Stimulated activated CD8-positive, alpha-beta memory T cell treated with anti-CD3 and anti-CD28 coated beads, Interleukin-7, amount 100 ng/mL, for 24 hours (primary cell): ENCODE measurements around the gene FAIM2.
"Not testable (repeated sequence)": the region's sequence is repeated elsewhere in the genome, so short reads cannot be mapped to it uniquely, and the experiment has no call there.

Source experiments
- DNase-seq: peaks from one replicate; pipeline ENCODE4 v3.0.0-alpha.2; 2020; ENCODE audit warnings: low read depth

Gene FAIM2

GRCh38 chr12:49877066-49877465 lies 26.6 kb downstream of the FAIM2 start:
- DNase-seq, result no peak

- DNase-seq, result no peak
Observed at GRCh38 chr12:49876070-49876469, 27.6 kb downstream of the FAIM2 start.

GRCh38 chr12:49875115-49875720 lies 28.5 kb downstream of the FAIM2 start:
- DNase-seq, result no peak

- no peak for DNase-seq
Observed at GRCh38 chr12:49874142-49874897, 29.4 kb downstream of the FAIM2 start.

GRCh38 chr12:49873361-49873934 lies 30.3 kb downstream of the FAIM2 start:
- DNase-seq, result no peak

- DNase-seq, result no peak
Observed at GRCh38 chr12:49872781-49873181, 30.9 kb downstream of the FAIM2 start.

- no peak for DNase-seq
Observed at GRCh38 chr12:49872381-49872780, 31.3 kb downstream of the FAIM2 start.

- not testable (repeated sequence) for DNase-seq
Observed at GRCh38 chr12:49871811-49872251, 31.9 kb downstream of the FAIM2 start.

GRCh38 chr12:49871263-49871561 lies 32.5 kb downstream of the FAIM2 start:
- DNase-seq, result no peak

- no peak for DNase-seq
Observed at GRCh38 chr12:49870501-49871262, 33.0 kb downstream of the FAIM2 start.

- DNase-seq, result no peak
Observed at GRCh38 chr12:49869816-49870500, 33.7 kb downstream of the FAIM2 start.

- DNase-seq, result no peak
Observed at GRCh38 chr12:49868952-49869815, 34.5 kb downstream of the FAIM2 start.

- no peak for DNase-seq
Observed at GRCh38 chr12:49868449-49868848, 35.3 kb downstream of the FAIM2 start.

GRCh38 chr12:49867570-49868341 lies 35.9 kb downstream of the FAIM2 start:
- DNase-seq, result no peak

GRCh38 chr12:49866859-49867569 lies 36.7 kb downstream of the FAIM2 start:
- peak; percentile 63 for DNase-seq

- no peak for DNase-seq
Observed at GRCh38 chr12:49865782-49866135, 37.9 kb downstream of the FAIM2 start.

GRCh38 chr12:49865109-49865781 lies 38.5 kb downstream of the FAIM2 start:
- DNase-seq, result no peak

GRCh38 chr12:49864798-49865090 lies 39.0 kb downstream of the FAIM2 start:
- DNase-seq, result no peak

GRCh38 chr12:49863946-49864797 lies 39.5 kb downstream of the FAIM2 start:
- no peak for DNase-seq
